HG03135 (cell line): ENCODE measurements around the gene CDHR2.

Experiments
- ATAC-seq: cut with Tn5 transposase; IDR thresholded peaks from one replicate; pipeline ENCODE4 v1.9.1; 2021; ENCODE audit warnings: mild to moderate bottlenecking, moderate library complexity; ENCODE audit not compliant: unreplicated experiment

CDHR2 gene

DNA sequence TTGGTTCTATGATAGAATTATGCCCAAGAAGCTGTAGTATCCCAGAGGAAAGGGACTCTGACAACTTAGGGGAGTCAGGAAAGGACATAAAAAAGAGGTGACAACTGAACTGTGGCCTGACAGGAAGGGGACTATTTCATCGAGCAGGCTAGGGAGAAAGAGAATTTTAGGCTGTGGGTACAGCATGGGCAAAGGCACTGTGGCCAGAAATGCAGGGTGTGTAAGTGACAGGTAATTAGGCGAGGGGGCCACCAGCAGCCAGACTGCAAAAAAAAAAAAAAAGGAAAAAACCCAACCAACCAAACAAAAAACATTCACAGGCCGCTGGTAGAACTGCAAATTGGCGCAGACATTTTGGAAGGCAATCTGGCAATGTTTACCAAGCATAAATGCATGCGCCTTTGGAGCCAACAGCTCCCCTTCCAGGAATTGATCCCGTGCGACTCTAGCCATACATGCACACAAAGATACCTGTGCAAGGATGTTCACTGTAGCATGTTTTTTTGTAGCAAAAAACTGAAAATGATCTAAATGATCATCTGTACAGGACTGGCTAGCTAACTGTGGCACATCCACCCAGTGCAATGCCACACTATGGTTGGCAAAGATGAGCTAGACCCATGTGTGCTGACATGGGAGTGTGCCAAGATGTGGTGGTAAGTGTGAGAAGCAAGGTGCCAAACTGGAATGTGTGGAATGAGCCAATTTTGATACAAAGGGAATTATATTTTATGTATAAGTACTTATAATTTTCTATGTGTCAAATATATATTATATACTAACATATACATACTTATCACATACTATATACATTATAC is 82.5 kb downstream of the CDHR2 start:
- ATAC-seq = no peak

- no peak for ATAC-seq
Observed at GRCh38 chr5:176632745-176633144, 83.6 kb downstream of the CDHR2 start.

DNA sequence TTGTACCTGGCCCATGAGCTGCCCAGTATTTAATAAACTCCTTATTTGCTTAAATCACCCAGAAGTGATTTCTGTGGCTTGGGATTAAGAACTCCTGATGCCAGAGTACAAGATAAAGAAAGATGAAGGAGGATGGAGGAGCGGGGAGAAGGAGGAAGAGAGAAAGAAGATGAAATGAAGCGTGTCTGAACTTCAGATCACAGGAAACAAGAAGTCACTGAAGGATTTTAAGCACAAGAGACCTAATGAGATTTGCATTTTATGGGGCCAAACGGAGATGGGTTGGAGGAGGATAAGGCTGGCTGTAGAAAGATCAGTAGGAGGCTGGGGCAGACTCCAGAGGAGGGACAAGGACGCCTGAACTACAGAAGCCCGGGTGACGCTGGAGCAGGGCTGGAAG is 84.5 kb downstream of the CDHR2 start:
- ATAC-seq = no peak

- ATAC-seq = no peak
Observed at GRCh38 chr5:176636426-176636825, 87.3 kb downstream of the CDHR2 start.

DNA sequence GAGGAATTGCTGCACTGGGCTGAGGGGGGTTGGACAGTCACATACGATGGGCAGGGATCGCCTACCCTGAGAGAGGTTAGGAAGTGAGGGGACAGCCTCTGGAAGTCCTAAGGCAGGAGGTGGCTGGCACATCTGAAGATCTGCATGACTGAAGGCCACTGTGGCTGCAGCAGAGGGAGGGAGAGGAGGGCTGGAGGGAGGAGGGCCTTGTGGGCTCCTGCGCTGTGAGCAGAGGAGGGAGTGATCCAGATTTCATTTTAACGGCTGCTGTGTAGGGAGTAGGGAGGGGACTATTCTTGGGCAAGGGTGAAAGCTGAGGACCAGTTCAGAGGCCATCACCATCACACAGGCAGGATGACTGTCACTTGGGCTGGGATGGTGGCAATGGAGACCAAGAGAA is 88.4 kb downstream of the CDHR2 start:
- ATAC-seq = no peak

DNA sequence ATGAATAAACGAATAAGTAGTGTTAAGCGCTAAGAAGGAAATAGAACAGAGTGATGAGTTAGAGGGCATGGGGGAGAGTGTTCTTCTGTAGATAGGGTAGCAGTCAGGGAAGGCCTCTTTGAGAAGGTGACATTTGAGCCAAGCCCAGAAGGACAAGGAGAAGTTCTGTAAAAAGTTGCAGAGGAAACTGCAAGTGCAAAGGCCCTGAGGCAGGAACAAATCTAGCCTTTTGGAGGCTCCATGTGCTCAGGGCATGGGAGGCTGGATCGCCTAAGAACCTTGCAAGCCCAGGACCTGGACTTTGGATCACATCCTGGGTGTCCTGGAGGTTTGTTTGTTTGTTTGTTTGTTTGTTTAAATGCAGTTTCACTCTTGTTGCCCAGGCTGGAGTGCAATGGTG is 89.3 kb downstream of the CDHR2 start:
- no peak for ATAC-seq

- no peak for ATAC-seq
Observed at GRCh38 chr5:176639208-176639607, 90.1 kb downstream of the CDHR2 start.

GRCh38 chr5:176639981-176640380 is 90.8 kb downstream of the CDHR2 start:
- no peak for ATAC-seq

DNA sequence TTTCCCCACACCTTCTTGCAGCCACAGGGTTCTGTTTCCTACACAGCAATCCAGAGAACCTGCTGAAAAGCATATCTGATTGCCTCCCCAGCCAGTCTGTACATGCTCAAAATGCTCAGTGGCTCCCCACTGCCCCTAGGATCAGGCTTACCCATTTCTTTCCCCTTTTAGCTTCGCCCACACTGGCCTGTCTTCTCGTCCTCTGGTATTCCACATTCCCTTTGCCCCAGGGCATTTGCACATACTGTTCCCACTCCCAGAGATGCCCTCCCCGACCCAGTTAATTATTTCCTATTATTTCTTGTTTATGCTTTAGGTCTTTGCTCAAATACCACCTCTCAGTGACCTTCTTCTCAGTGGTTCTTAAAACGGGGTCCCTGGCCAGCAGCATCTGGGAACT is 91.5 kb downstream of the CDHR2 start:
- no peak for ATAC-seq

DNA sequence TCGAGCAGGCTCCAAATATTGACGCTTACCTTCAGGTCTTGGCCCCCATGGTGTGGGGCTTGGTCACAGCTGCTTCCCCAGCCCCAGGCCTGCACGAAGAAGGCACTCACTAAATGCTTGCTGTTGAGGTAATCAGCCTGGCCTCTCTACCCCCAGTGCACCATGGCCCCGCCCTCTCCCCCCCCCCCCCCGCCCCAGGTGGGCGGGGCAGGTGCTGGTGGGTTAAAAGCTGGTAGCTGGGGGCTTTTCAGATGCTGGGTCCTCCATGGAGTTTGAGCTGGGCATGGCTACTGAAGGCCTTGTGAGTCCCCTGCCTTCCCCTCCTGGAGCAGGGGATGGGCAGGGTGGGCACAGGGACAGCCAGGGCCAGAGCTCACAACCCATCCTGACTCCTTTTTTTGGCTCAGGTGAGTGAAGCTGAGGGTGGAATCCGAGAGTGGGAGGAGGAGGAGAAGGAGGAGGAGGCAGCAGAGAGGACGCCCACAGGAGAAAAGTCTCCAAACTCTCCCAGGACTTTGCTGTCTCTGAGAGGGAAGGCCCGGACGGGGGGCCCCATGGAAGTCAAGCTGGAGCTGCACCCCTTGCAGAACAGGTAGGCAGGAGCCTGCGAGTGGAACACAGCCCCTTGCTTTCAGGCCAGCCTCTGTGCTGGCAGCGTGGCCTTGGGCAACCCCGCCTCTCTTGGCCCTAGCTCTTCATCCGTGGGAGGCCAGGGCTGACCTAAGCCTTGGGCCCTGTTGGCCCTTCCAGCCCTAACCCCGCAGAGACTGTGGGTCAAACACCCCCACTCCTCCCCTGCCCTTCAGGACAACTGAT is 93.7 kb downstream of the CDHR2 start:
- no peak for ATAC-seq

DNA sequence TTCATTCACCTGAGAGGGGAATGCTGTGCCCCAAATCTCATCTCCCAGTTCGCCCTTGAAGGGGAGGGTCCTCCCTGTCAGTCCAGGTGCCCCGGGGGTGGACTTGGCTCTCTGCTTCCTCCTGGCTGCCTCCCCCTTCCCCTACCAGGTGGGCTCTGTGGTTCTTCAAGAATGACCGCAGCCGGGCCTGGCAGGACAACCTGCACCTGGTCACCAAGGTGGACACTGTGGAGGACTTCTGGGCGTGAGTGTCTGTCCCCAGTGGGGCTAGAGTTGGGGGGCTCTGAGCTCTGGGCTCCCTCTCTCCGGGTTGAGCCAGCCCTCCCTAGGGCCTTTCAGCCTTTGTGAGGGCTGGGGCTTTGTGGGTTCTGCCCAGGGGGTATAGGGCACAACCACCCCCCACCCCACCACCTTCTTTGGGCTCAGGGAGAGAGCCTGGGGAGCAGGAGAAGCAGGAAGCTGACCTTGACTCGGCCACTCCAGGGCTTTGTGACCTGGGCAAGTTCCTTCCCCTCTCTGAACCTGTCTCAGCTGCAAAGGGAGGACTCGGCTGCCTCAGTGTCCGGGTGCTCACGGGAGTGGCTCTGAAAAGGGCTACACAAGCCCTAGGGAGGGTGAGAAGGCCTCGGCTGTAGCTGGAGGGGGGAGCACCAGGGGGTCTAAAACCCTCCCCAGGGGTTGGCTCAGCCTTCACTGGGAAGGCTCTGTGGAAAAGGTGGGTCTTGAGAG is 94.5 kb downstream of the CDHR2 start:
- ATAC-seq = no peak

DNA sequence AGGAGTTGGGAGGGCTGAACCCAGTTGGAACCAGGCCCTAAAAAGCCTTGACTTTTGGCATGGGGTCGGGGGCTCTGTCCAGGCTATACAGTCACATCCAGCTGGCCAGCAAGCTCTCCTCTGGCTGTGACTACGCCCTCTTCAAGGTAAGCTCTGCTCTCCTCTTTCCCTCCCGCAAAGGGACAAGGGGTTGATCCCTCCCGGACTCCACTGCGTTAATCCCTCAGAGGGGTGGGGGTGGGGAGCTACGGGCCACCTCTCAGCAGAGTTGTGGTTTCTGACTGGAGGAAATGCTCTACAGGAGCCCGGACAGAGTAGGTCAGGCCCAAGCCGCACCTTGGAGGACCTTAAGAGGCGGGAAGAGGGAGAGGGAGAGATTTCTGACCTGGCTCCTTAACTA is 95.2 kb downstream of the CDHR2 start:
- ATAC-seq = no peak

GRCh38 chr5:176644878-176645670 is 95.9 kb downstream of the CDHR2 start:
- ATAC-seq = no peak
